Heart right ventricle (tissue), 16 donors: ENCODE results near the gene TBC1D8. TPM values are rescaled to one million over a fixed set of nuclear protein-coding genes. Genes with fewer than 3 reads are reported as not detected.

Experiments used
- ATAC-seq, 8 donors: fragments of 200-7000 bp; cut with Tn5 transposase; one replicate each; pipeline ENCODE4 v1.9.1; 2020; ENCODE audit warnings: mild to moderate bottlenecking in 8 of 8, moderate library complexity in 8 of 8, moderate number of reproducible peaks in 1 of 8
- DNase-seq, 2 donors: peaks; one replicate each; pipeline ENCODE4 v3.0.0-alpha.2; 2020
- H3K27ac ChIP-seq, 10 donors: fragments of 200-600 bp; sonication (generic) in 2 of 10; one replicate each; pipeline versions ENCODE4 v1.5.0 to v1.8.0; 2020 to 2022; ENCODE audit warnings: mild to moderate bottlenecking in 3 of 10
- H3K27me3 ChIP-seq, 7 donors: fragments of 200-600 bp; one replicate each; pipeline ENCODE4 v1.8.0; 2021 to 2022; ENCODE audit warnings: mild to moderate bottlenecking in 2 of 7
- H3K36me3 ChIP-seq, 9 donors: fragments of 200-600 bp; sonication (generic) in 1 of 9; one replicate each; pipeline versions ENCODE4 v1.5.0 to v1.8.0; 2020 to 2022; ENCODE audit warnings: mild to moderate bottlenecking in 2 of 9
- H3K4me1 ChIP-seq, 9 donors: fragments of 200-600 bp; sonication (generic) in 1 of 9; one replicate each; pipeline versions ENCODE4 v1.5.0 to v1.8.0; 2020 to 2022; ENCODE audit warnings: mild to moderate bottlenecking in 4 of 9
- H3K4me3 ChIP-seq, 10 donors: fragments of 200-600 bp; sonication (generic) in 2 of 10; one replicate each; pipeline versions ENCODE4 v1.5.0 to v1.8.0; 2020 to 2022; ENCODE audit warnings: mild to moderate bottlenecking in 7 of 10, moderate library complexity in 2 of 10
- H3K9me3 ChIP-seq, 11 donors: fragments of 200-600 bp in 10 of 11; sonication (generic) in 2 of 11; one replicate each; pipeline versions ENCODE4 v1.5.0 to v1.8.0; 2013 to 2022; ENCODE audit warnings: mild to moderate bottlenecking in 2 of 11, control low read depth in 1 of 11, moderate library complexity in 1 of 11
- WGBS, 2 donors: extraction: QIAGEN DNeasy Blood & Tissue Kit; methylation state at CpG; one replicate each; pipeline ENCODE4 v1.1.7; 2013; ENCODE audit warnings: inconsistent platforms in 1 of 2; 5-methylcytosine and 5-hydroxymethylcytosine counted together
- intact Hi-C, 10 donors: fragments of 100-400 bp; cut with DNase I; formaldehyde crosslinking; loops; one replicate each; pipeline versions ENCODE4 v1.11.1 to v1.14.2; 2022
- polyA plus RNA-seq, 2 donors: library from polyadenylated mRNA; stranded (reverse); fragments of 200-250 nt; gene quantifications; one replicate each; pipeline ENCODE4 v1.2.3, GENCODE V29; 2013
- total RNA-seq, 10 donors: library from RNA; stranded (reverse); fragmentation: NEBNext Ultra II Directional in 3 of 10; extraction: Animal tissue kit (Norgen Biotek cat#: 25700) in 3 of 10; gene quantifications; one replicate each; pipeline versions ENCODE4 v1.2.1 to v1.2.4, GENCODE V29; 2021 to 2023
- TF ChIP-seq, protein P1 (sequence below), 9 donors: fragments of 200-600 bp; sonication (generic) in 2 of 9; IDR thresholded peaks; one replicate each; pipeline versions ENCODE4 v1.5.0 to v1.8.0; 2021 to 2022; ENCODE audit warnings: antibody characterized with exemption in 9 of 9, mild to moderate bottlenecking in 5 of 9, moderate library complexity in 1 of 9
- donor health status: Arrhythmogenic right ventricular cardiomyopathy.
- donor health status: ischemic (EF 13 %, LVEDD 7.1; RV severe dilation, severe dysfunction).
- donor health status: healthy with polysubstance abuse.
- donor health status: DM: no; HTN: yes; CAD: no.
- donor health status: DM: no; HTN: no; CAD: no.
- donor health status: ischemic (EF 25% LVEDD 6.9; RV normal size, moderate dysfunction).
- donor health status: ischemic (EF 25% LVEDD 5.7; RV mildly dilated, moderate dysfunction).
- donor health status: healthy.
- donor health status: DM: yes; HTN: yes; CAD: no.
- donor health status: Ischemic cardiomyopathy.
- donor health status: ischemic (EF 35%, LVEDD 5.7; RV mildly dilated, moderate dysfunction).
- donor health status: nonischemic (EF 11% LVEDD 7.7; RV severe dilation, severe dysfunction).
- donor health status: DM: yes; HTN: yes; CAD: no.
- donor health status: PGD.
- donor health status: ischemic (EF 29% LVEDD 5.4; RV normal size, mild dysfunction).
- donor health status: nonischemic (EF 23%, LVEDD 6.1; RV moderate dilation, normal function).

Gene TBC1D8
- total and polyA plus RNA-seq, 12 donors = 24.0 to 69.5 (median 55.5) TPM

DNA sequence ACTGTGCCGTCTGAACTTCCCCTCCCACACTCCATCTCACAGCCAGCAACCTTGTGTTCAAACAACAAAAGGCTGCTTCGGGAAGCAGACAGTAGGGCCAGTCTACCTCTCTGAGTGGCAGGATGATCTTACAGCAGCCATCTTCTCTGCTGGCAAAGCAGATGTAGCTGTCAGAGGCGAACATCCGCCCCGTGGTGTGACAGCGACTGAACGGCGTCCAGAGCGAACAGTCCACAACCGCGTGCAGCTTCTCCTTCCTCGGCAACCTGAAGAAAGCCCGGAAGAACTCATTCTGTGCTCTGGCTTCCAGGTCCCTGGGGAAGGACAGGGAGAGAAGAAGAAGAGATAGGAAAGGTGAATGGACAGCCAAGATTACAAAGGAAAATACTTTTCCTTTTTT is 111.1 kb downstream of the TBC1D8 start:
- Histone ChIP-seq H3K9me3 (no peaks in the 10 kb centered on the region), H3K27ac (peak overlapping the region in 2 of 10 donors; percentile 26 to 64), H3K4me3 (no peak overlapping the region), H3K4me1 (peaks cover 0 to 50% (median 7%) of the 10 kb centered on the region in 9 donors), H3K27me3 (no peaks in the 10 kb centered on the region), H3K36me3 (peaks cover 0 to 64% (median 34%) of the 10 kb centered on the region in 9 donors)
- TF ChIP-seq, protein P1, sequence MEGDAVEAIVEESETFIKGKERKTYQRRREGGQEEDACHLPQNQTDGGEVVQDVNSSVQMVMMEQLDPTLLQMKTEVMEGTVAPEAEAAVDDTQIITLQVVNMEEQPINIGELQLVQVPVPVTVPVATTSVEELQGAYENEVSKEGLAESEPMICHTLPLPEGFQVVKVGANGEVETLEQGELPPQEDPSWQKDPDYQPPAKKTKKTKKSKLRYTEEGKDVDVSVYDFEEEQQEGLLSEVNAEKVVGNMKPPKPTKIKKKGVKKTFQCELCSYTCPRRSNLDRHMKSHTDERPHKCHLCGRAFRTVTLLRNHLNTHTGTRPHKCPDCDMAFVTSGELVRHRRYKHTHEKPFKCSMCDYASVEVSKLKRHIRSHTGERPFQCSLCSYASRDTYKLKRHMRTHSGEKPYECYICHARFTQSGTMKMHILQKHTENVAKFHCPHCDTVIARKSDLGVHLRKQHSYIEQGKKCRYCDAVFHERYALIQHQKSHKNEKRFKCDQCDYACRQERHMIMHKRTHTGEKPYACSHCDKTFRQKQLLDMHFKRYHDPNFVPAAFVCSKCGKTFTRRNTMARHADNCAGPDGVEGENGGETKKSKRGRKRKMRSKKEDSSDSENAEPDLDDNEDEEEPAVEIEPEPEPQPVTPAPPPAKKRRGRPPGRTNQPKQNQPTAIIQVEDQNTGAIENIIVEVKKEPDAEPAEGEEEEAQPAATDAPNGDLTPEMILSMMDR (IDR thresholded peaks at IDR 0.05) = no peak
- 86 to 87% methylated on average over 13 of the region's 13 CpGs for WGBS, 2 donors
- ATAC-seq = no peak
- intact Hi-C loops = no loop called here
- DNase-seq = no peak

DNA sequence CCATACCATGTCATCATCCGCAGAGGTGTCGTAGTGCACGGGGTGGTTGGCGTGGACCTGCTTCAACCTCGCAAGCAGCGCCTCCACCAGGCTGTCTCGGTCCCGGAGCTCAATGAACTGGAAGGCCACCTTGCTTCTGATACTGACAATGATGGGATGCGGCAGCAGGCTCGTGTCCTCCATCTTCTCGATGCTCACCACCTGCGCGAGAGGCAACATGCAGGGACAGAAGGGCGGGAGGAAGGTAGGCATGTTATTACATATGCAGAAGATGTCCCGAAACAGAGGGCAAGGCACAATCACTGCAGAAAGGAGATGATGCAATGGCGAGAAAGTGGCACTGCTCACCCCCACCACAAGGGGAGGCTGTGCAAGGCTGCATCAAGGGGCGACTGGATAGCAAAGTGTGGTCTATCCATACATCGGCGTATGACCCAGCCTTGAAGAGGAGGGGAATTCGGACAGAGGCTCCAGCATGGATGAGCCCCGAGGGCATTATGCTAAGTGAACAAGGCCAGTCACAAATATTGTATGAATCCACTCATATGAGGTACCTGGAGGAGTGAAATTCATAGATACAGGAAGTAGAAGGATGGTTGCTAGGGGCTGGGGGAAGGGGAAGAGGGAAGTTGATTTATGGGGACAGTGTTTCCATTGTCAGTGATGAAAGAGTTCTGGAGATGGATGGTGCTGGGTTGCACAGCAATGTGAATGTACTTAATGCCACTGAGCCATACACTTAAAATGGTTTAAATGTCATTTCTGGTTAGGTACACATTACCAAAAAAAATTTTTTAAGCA is 112.5 kb downstream of the TBC1D8 start:
- Histone ChIP-seq H3K9me3 (no peaks in the 10 kb centered on the region), H3K4me3 (no peak overlapping the region), H3K27ac (no peak overlapping the region), H3K36me3 (peaks cover 0 to 78% (median 45%) of the 10 kb centered on the region in 9 donors), H3K27me3 (no peaks in the 10 kb centered on the region), H3K4me1 (peaks cover 0 to 45% (median 7%) of the 10 kb centered on the region in 9 donors)
- intact Hi-C loops = loop anchor here in 6 of 10 donors (1.0 to 10.0 kb wide), 3 partner anchors 114 to 166 kb away; partner anchors contain the start of gene TBC1D8 (in 5 of the 6)
- 90 to 92% methylated on average over 21 of the region's 21 CpGs for WGBS, 2 donors
- TF ChIP-seq, protein P1 (IDR thresholded peaks at IDR 0.05) = peak in 6 of 9 donors; percentile 37 to 54 (median 44)
- ATAC-seq (peak in 1 of 8 donors; percentile 32), DNase-seq (no peak)

DNA sequence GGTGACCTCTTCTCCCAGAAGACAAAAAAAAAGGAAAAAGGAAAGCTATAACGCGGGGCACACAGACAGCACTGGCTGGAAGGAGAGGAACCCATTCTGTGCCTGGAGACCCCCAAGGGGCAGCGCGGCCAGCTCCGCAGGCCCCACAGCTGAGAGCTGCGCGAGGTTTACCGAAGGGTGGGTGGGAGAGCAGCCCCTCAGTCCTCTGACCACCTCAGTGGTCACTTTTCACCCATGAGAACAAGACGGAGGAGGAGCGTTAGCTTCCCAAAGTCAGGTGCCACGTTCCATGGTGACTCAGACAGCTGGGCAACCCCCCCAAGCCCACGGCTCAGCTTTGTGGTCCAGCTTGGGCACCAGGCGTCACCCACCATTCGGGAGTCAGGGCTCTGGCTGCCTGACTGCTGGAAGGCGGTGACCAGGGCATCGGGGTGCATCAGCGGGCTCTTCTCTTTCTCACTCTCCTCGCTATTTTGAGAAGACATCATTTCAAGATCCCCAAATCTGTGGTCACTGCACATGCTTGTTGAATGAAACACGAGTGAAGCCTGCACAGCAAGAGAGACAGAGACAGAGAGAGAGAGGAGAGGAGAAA is 113.9 kb downstream of the TBC1D8 start:
- ATAC-seq (no peak), DNase-seq (no peak)
- H3K36me3 ChIP-seq = peaks cover 0 to 89% (median 54%) of the 10 kb centered on the region in 9 donors
- H3K4me1 ChIP-seq = peaks cover 0 to 32% (median 6%) of the 10 kb centered on the region in 9 donors
- WGBS, 2 donors = 92 to 95% methylated on average over 19 of the region's 19 CpGs
- TF ChIP-seq, protein P1 (IDR thresholded peaks at IDR 0.05) = no peak
- H3K27me3 ChIP-seq = no peaks in the 10 kb centered on the region
- H3K27ac ChIP-seq = no peak overlapping the region
- no peak overlapping the region for H3K4me3 ChIP-seq
- H3K9me3 ChIP-seq = no peaks in the 10 kb centered on the region
- intact Hi-C loops = loop anchor here in 7 of 10 donors (2.0 to 10.0 kb wide), 3 partner anchors 115 to 168 kb away; partner anchors contain the start of gene TBC1D8 (in 5 of the 7)

DNA sequence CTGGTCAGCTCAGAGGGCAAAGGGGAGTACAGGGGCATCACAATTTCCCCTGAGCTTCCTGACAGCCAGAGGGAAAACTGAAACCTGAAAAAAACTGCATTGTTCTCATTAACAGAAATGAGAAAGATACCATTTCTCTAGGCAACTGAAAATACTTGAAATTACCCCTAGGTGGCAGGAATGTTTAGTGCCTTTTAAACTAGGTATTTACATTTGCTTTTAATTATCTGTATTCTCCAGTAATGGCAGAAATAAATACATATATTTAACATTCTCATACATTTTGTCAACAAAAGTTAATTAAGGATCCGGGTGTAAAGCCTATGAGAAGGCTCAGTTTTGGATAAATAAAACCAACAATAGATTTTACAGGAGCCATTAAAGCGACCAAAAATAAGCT is 114.6 kb downstream of the TBC1D8 start:
- DNase-seq = no peak
- Histone ChIP-seq H3K27ac (no peak overlapping the region), H3K4me3 (no peak overlapping the region), H3K36me3 (peaks cover 0 to 96% (median 61%) of the 10 kb centered on the region in 9 donors), H3K9me3 (no peaks in the 10 kb centered on the region), H3K4me1 (peaks cover 0 to 25% (median 3%) of the 10 kb centered on the region in 9 donors), H3K27me3 (no peaks in the 10 kb centered on the region)
- TF ChIP-seq, protein P1 (IDR thresholded peaks at IDR 0.05) = peak in 8 of 9 donors; percentile 13 to 63 (median 52)
- intact Hi-C loops = loop anchor here in 7 of 10 donors (2.0 to 10.0 kb wide), 3 partner anchors 116 to 168 kb away; partner anchors contain the start of gene TBC1D8 (in 5 of the 7)
- no peak for ATAC-seq
- 87% methylated on average over 2 of the region's 2 CpGs for WGBS, 2 donors
